ENCODE results near the gene ZNF766. TPM values are rescaled to one million over a fixed set of nuclear protein-coding genes. Genes with fewer than 3 reads are reported as not detected.

The ZNF766 gene
- total and polyA plus RNA-seq, 9 of the 15 experiments (the other 6 are each of a cell fraction or from before 2014, with no cell fraction given): 6.7 to 23.0 (median 11.2) TPM

DNA sequence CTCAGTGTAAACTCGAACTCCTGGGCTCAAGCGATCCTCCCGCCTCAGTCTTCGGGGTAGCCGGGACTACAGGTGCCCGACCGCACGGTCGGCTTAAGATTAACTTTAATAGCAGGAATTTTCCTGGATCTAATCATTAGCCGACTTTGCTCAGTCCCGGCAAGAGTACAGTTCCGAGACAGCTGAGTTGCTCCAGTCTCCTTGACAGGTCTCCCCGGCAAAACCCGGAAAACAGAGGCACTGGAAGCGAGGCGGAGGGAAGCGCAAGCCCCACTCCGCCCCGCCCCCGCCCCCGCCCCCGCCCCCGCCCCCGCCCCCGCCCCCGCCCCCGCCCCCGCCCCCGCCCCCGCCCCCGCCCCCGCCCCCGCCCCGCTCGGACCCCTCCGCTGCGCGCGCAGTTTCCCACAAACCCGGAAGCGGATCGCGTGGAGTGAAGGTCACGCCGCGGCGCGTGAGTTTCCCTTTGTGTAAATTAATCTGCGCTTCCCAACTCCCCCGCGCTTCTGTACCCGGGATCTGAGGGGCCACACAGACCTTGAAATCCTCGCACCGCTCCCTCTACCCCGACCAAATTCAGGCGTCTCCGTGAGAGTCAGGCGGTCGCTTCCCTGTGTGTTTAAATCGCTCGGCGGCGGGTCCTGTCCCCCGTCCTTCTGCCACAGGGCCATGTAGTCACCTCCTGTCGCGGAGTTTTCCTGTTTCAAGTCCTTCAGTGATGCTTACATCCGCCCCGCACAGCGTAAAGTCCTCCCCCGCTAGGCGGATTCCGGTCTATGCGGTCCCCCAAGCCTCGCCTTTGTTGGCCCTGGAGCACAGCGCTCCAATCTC lies 27.6 kb downstream of the ZNF766 start, which contains the start of gene ZNF480 (continued):
- TF ChIP-seq TEAD2 (tag; IDR thresholded peaks at IDR 0.05) (no peak), LEF1 (IDR thresholded peaks at IDR 0.05) (no peak), POLR2B (IDR thresholded peaks at IDR 0.05; ENCODE audit: low read depth, partially characterized antibody) (peak; percentile 64), ZBTB1 (CRISPR knock-in tag; IDR thresholded peaks at IDR 0.05; ENCODE audit: borderline replicate concordance, low read depth) (no peak), ZBTB7A (IDR thresholded peaks at IDR 0.05; ENCODE audit: borderline replicate concordance, control insufficient read depth, low read depth, low read length) (no peak), MYC (IDR thresholded peaks at IDR 0.05; ENCODE audit: low read depth, low read length) (peak; percentile 82), MYC (CRISPR knock-in tag; IDR thresholded peaks at IDR 0.05; ENCODE audit: borderline replicate concordance, low read depth) (no peak; the same call in 1 of the 2 replicates), PTRF (tag; IDR thresholded peaks at IDR 0.05) (no peak), TEAD4 (IDR thresholded peaks at IDR 0.05; ENCODE audit: low read length) (no peak), TEAD4 (CRISPR knock-in tag; IDR thresholded peaks at IDR 0.05; ENCODE audit: borderline replicate concordance) (no peak), NFYB (IDR thresholded peaks at IDR 0.05; ENCODE audit: extremely low read depth, insufficient read length) (no peak), ETV1 (tag; conservative IDR thresholded peaks at IDR 0.05; ENCODE audit: low read depth) (peak; percentile 89), SAP30 (IDR thresholded peaks at IDR 0.05; ENCODE audit: borderline replicate concordance, insufficient read depth, low read depth, low read length, poor library complexity, severe bottlenecking) (peak; percentile 68), NCOA4 (IDR thresholded peaks at IDR 0.05; ENCODE audit: partially characterized antibody) (no peak), TCF7L2 (IDR thresholded peaks at IDR 0.05; ENCODE audit: low read depth, low read length) (no peak), CREM (IDR thresholded peaks at IDR 0.05; ENCODE audit: low read depth) (peak; percentile 35; the same call in 1 of the 2 replicates), HMGN3 (IDR thresholded peaks at IDR 0.05; ENCODE audit: borderline replicate concordance, extremely low read depth, insufficient read length, low read depth, low read length) (no peak), ZSCAN29 (IDR thresholded peaks at IDR 0.05) (peak; percentile 100), RBBP5 (IDR thresholded peaks at IDR 0.05; ENCODE audit: borderline replicate concordance, insufficient read depth, low read length, poor library complexity, severe bottlenecking) (peak; percentile 72)
- TF ChIP-seq, protein P1, sequence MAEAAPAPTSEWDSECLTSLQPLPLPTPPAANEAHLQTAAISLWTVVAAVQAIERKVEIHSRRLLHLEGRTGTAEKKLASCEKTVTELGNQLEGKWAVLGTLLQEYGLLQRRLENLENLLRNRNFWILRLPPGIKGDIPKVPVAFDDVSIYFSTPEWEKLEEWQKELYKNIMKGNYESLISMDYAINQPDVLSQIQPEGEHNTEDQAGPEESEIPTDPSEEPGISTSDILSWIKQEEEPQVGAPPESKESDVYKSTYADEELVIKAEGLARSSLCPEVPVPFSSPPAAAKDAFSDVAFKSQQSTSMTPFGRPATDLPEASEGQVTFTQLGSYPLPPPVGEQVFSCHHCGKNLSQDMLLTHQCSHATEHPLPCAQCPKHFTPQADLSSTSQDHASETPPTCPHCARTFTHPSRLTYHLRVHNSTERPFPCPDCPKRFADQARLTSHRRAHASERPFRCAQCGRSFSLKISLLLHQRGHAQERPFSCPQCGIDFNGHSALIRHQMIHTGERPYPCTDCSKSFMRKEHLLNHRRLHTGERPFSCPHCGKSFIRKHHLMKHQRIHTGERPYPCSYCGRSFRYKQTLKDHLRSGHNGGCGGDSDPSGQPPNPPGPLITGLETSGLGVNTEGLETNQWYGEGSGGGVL (CRISPR knock-in tag; IDR thresholded peaks at IDR 0.05): no peak
- TF ChIP-seq, protein P2, sequence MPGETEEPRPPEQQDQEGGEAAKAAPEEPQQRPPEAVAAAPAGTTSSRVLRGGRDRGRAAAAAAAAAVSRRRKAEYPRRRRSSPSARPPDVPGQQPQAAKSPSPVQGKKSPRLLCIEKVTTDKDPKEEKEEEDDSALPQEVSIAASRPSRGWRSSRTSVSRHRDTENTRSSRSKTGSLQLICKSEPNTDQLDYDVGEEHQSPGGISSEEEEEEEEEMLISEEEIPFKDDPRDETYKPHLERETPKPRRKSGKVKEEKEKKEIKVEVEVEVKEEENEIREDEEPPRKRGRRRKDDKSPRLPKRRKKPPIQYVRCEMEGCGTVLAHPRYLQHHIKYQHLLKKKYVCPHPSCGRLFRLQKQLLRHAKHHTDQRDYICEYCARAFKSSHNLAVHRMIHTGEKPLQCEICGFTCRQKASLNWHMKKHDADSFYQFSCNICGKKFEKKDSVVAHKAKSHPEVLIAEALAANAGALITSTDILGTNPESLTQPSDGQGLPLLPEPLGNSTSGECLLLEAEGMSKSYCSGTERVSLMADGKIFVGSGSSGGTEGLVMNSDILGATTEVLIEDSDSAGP (CRISPR knock-in tag; IDR thresholded peaks at IDR 0.05): no peak
- TF ChIP-seq, protein P3, sequence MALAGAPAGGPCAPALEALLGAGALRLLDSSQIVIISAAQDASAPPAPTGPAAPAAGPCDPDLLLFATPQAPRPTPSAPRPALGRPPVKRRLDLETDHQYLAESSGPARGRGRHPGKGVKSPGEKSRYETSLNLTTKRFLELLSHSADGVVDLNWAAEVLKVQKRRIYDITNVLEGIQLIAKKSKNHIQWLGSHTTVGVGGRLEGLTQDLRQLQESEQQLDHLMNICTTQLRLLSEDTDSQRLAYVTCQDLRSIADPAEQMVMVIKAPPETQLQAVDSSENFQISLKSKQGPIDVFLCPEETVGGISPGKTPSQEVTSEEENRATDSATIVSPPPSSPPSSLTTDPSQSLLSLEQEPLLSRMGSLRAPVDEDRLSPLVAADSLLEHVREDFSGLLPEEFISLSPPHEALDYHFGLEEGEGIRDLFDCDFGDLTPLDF (CRISPR knock-in tag; IDR thresholded peaks at IDR 0.05): no peak
